HG03442 (cell line): Measurements from ENCODE around the gene ACAA2.

ENCODE experiments used
- ATAC-seq: cut with Tn5 transposase; IDR thresholded peaks from one replicate; pipeline ENCODE4 v1.9.1; 2021; ENCODE audit warnings: mild to moderate bottlenecking, moderate library complexity; ENCODE audit not compliant: unreplicated experiment

ACAA2 gene

DNA sequence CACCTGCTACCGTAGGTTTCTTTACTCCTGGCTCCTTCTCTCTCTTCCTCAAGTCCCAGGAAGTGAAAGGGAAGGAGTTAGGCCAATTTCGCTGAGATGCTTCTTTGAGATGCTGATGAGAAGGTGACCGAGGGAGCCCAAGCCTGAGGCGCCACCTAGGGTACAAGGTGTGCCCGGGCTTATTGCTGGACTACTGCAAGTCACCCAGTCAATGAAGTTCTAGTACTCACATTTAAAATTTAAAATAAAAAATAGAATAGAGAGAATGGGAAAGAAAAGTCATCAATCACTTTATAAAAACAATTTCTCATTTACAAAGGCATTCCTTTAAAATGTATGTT, 45.3 kb downstream of the ACAA2 start:
- no peak for ATAC-seq

DNA sequence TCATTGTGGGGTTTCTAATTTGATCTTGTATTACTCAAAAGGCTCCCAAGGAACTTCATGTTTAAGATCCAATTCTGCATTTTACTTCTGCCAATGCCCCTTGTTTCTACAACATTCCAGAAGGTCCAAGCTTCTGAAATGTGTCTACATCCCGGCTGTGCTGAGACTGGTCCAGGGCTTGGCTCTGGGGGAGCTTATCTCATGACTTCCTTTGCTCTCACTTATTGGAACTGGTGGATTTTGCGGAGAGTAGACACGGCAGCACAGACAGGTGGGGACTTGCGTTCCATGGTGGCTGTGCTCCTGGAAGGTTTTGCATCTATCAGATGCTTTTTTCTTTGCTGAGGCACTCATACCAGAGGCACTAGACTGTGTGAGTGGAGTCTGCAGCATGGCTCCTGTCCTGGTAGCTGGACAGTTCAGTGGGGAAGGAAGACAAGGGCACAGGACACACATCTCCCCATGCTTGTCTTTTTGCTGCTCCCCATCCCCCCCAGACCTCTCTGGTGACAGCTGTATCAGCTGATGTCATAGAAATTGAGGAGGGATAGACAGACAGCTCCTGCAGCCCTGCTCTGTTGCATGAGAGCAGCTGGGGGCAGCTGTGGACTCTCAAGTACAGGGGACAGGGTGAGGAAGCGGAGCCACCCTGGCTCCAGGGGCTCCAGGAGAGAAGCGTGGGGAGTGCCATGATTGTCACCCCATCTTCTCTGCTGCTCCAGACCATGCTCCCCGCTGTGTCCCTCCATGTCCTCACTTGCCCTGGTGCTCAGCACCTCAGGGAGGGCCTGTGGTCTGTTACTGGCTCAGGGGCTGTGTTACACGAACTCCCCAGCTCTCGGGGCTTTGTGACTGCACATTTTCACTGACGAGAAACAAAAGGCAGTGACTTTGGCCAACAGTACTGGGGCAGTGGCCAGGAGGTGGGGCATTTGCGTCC, 46.0 kb downstream of the ACAA2 start:
- ATAC-seq = no peak

DNA sequence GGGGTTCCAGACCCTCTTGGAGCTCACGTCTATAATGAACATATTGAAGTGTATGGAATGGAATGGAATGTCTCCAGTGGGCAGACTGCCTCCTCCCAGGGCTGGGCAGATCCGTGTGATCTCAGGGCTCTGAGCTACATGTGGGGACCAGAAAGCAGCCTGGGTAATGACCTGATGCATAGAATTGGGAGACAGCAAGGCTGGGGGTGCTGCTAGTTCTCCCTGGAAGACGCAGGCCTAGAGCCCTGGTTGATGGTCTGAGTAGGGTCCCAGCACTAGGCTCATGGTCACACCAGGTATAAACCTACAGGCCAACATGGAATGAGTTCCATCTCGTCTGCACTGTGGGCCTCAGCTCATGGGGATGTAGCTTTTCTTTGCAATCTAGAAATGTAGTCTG, 46.7 kb downstream of the ACAA2 start:
- no peak for ATAC-seq

DNA sequence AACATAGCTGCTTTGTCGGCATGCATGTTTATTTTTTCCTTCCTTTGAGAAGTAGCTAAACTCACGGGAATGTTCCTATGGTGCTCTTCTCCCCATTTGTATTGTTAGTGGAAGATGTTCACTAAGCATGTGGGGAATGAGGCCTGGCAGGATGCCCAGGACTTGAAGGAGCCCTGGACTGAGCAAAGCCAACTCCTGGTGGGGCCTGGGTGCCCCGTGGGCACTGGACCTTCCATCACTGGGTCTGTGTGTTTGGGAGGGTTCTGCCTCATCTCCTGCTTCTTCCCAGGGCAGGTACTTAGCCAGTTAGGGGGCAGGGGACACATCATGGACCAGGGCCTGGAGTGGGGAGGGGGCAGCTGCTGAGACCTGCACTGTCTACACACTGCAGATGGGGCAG, 49.3 kb downstream of the ACAA2 start:
- no peak for ATAC-seq

DNA sequence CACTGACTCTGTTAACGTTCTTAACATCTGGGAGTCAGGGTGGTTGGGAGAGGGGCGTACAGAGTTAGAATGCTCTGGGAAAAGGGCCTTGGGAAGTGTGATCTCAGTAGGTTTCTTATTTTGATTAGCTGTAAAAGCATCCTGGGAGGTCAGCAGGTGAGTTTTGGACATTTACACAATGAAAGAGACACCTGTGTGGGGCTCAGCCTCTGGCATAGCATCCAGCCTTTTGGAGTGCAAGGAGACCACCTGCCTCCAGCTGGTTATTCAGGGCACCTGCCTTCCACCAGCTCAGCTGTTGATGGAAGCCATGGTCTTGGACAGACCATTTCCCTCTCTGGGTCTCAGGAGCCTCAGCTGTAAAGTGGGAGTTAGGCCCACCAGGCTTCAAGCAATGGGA, 49.7 kb downstream of the ACAA2 start:
- no peak for ATAC-seq

DNA sequence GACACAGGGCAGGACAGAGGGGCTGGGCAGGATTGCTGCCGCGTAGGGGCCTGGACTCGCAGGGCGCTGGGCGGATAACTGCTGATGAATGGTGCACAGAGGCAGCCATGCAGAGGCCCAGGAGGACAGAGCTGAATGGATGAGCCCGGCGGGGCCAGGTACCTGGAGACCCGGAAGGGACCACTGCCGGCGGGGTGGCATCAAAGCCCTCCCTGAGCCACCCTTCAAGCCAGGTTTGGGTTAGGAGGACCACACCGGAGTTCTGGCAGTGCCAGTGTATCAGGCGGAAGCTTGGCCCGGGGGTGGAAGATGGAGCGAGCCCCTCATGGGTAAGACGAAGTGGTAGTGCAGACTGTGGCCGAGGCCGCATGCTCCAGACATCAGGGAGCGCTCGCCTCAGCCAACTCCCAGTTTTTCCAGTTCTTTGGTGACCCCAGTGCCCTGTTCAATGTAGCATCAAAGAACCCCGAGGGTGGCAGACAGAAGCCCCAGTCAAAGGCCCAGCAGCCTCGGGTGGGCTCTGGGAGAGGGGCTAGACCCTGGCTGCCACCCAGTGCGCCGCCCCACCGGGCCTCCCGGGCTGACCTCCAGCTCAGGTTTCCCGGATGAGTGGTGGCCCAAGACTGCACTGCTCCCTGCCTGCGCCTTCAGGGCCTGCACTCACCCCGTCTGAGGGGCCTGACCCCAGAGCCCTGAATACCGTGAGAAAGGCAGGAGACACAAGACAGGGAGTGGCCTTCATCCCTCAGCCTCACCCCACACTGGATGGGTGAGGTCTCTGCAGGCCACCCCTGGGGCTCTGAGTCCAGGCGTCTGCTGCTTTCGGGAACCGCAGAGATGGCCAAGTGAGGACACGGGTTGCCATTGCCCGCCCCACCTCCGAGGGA, 50.9 kb downstream of the ACAA2 start:
- no peak for ATAC-seq

DNA sequence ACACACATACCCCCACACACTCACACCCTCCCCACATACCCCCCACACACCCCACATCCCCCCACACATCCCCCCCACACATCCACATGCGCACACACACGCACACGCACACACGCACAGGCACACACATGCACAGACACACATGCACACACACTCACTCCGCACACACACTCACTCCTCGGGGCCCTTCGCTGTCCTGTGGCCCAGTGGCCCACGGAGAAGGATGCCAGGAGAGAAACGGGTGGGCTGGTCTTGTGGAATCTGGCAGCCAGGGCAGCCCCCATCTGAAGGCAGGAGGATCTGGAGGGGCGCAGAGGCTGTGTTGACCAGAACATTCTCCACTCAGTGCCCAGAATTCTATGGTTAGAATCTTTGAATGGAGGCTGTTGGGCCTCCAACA, 51.6 kb downstream of the ACAA2 start:
- no peak for ATAC-seq

DNA sequence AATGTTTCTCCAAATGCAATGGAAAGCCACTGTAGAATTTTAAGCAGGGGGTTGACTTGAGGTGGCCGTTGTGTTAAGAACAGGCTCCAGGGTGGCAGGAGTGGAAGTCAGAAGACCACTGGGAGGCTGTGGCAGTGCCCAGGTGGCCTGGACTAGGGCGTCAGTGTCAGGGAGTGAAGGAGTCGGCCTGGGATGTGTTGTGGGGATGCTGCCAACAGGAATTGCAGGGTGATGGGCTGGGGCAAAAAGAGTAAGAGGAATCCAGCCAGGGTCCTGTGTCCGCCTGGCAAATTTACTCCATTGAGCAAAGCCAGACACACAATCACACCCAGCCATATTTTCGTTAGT, 55.1 kb downstream of the ACAA2 start:
- ATAC-seq = no peak

DNA sequence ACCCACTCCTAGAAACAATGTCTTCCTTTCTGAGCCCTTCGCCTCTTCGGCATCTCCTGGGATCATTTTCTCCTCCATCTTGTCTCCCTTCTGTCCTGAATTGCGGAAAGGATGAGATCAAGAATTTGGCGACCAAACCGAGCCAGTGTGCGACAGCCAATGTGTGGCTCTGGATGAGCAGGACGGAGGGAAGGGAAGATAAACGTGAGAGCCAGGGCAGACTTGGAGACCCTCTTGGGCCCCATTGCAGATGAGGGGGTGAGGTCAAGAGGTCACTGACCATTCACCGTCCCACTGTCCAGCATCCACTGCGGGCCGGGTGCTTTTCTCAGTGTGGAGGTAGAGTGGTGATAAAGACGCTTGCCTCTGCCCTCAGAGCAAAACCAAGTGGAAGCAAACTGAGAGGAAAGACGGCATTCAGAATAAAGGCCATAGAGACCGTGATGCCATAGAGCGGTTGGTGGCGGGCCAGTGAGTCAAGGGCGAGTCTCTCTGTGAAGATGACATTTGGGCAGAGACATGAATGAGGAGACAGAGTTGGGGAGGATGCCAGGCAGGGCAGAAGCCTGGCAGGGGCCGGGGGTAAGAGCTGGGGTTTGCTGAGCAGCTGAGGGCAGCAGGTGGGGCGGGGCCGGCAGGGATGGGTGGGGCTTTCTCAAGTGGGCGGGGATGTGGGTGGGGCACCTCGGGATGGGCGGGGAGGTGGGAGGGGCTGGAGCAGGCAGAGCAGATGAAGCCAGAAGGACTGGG, 55.6 kb downstream of the ACAA2 start:
- no peak for ATAC-seq

DNA sequence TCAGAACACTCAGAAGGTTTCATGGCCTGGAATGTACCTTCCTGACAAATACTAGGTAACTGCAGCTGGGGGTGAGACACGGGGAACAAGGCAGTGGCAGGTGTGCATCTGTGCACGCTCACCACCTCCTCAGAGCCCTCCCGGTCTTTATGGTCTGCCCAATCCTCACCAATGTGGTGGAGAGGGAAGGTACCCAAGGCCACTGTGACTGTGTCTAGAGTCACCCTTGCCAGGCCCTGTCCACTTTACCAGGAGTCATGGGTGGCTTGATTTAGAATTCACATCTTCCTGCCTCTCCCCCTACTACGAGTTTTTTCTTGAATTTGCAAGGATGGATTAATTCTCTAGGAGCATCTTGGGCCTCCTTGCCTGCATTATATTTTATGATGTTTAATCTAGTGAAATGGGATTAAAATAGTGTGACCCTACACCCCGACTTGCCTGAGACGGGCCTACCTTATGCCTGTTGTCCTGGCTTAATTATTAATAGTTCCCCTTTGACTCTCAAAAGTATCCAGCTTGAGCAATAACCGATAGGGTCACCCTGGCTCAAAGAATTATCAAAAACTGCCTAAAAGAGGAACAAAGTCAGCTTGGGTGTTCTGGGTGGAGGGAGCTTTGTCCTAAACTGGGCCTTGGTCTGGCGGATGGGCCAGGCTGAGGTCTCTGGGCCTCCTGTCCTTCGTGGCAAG, 56.5 kb downstream of the ACAA2 start:
- ATAC-seq = no peak

DNA sequence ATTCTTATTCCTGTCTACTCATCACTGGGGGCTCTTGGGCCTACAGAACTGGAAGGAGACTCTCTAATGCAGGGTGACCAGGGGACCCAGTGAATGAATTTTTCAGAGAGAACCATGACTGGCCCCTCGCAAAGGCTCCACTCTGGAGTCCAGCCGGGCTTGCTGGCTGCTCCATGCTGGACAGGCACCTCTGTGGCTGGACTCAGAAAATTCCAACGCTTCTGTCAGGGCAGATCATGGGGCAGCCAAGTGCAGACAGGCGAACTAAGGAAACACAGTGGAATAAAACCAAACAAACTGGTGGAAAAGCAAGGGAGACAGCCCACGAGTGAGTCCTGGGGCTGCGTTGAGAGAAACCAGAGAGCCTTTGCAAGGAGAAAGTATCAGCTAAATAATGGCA, 57.2 kb downstream of the ACAA2 start:
- no peak for ATAC-seq

DNA sequence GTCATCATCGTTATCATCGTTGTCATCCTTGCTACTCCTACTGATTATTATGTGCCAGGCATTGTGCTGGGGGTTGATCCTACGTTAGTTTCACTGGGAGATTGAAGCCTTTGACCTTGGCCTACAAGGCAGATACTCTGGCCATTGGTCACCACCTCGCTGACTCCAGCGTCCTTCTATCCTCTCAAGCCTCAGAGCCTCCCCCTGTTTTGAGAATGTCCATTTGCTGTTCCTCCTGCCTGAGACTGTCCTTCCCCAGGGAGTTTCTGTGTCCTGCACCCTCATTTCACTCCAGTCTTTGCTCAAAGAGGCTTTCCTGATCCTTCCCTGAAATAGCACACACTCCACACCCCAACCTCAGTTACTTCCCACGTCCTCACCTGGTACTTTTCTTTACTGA, 57.8 kb downstream of the ACAA2 start:
- ATAC-seq = no peak

DNA sequence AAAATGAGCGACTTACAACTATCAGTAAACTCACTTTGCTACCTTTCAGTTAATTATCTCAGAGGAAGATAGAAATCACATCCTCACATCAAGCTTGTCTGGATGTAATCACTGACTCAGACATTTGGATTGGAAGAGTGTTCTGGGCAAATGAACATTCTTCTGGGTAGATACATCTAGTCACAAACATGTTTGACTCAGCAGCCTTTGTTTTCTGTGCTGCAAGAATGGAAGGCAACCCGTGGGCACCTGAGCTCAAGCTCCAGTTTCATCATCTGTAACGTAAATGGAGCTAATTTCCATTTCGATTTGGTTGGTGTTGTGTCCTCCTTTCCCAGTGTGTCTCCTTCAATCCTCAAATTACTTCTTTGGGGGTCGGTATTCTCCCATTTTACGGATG, 58.5 kb downstream of the ACAA2 start:
- ATAC-seq = no peak

DNA sequence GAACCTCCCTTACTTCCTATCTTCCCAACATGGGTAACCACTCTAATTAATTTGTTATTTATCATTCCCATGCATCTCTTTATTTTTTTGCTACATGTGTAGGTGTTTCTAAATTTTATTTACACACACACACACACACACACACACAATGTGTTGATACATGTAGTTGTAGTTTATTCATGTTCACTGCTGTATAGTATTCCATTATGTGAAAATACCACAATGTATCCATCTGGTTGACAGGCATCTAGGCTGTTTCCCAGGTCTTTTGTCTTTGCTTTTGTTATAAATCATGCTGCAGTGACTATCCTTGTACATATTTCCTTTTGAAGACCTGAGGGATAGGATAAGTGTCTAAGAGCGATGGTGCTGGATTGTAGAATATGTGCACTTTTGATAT, 59.7 kb downstream of the ACAA2 start:
- ATAC-seq = no peak

DNA sequence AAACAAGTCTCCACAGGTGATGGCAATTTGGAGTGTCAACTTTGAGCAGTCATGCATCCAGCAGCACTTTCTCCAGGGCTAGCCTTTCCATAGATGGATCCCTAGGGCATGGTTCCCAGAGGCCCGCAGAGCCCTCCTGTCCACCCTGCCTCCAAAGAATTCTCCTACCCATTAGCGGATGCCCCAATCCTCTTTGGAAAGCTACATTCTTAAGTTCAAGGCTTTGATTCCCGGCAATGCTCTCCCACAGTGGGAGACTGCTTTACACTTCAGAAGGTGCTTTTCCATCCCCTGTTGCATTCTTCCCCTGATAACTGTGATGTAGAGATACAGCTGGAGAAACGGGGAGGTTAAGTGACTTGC, 61.3 kb downstream of the ACAA2 start:
- no peak for ATAC-seq

DNA sequence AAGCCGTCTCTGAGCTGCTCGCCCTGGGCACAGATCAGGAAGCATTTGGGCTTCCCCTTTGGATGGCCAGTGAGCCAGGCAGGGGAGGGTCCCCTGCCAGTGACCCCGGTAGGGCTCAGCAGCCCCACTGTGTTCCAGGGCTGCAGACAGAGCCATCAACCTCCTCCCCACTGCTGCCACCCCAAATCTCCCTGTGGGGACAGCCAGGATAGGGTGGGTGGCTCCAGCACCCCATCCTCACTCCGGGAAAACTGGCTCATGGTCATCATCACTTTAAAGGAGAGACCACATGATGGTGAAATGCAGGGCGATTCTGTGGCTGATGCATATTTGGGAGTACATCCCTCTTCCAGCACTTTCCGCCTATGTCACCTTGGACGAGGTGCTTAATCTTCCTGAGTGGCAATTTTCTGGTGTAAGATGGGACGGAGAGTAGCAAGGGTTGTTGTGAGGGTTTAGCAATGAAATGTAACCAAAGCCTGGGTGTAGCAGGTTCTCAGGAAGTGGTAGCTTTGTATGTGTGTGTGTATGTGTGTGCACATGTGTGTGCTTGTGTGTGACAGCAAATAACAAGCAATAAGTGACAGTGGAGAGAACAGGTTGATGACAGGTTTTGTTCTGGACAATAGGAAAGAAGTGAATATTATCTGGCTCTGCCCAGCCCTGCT, 61.8 kb downstream of the ACAA2 start:
- ATAC-seq = no peak

DNA sequence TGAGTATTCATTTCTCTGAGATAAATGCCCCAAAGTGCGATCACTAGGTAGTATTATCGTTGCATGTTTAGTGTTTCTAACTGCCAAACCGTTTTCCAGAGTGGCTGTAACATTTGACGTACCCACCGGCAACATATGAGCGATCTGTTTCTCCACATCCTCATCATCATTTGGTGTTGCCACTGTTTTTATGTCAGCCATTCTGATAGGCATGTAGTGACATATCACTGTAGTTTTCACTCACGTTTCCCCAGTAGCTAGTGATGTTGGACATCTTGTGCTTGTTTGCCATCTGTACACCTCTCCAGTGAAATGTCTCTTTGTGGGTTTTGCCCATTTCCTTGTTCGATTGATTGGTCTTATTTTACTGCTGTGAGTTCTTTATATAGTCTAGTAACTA, 63.8 kb downstream of the ACAA2 start:
- no peak for ATAC-seq

DNA sequence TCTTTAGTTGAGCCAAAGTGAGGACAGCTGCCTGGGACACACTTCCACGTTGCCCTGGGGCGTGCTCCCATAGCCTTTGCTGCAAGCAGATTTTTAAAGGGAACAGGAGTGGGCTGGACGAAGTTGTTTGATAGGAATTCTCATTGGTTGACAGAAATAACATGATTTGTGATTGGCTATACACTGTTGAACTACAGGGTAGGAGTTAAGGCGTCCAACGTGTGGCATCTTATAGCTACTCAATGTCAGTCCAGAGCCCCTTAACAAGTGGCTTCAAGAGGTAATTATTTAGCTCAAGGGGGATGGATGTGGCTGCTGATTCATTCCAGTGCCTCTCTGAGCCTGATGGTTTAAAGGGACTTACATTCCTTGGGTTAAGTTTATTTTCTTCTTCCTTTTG, 65.5 kb downstream of the ACAA2 start:
- no peak for ATAC-seq

DNA sequence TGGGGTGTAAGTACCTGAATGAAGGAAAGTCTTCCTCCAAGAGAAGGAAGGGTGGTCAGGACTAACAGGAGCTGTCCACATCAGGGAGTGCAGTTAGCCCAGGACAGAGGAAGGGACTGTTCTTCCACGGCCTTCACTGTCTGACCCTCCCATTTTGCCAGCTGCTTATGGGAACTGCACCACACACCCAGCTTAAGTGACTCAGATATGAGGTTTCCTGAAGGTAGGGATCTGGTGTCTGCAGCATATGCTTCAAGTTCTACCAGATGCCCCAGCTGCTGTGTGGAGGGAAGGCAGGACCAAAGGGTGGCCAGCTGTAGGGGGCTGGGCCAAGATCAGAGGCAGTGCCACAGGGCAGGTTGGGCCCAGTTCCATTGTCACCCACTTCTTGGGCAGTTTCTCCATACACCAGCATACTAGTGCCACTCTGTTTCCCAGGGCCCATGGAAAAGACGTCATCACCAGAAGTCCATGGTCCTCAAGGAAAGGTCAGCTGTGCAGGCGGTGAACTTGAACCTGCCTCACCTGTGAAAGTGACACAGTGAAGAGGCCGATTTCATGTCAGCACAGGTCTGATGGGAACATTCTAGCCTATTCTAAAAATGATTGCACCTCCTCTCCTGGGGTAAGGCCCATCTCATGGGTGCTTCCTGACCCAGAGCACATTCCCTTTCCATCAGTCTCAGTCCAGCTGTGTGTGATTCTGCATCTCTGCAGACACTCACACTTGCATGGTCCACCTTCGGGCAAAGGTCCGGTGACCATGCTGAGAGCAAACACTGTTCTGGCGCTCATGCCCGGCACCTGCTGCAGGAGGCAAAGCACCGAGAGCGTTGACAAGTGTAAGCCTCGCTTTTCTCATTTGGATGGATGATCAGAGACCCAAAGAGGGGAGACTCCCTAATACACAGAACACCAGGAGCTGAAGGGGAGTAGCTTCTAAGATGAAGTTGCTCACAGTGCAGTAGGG, 68.0 kb downstream of the ACAA2 start:
- no peak for ATAC-seq
